Fibroblast of lung (primary cell): Measurements from ENCODE around the gene ZNF654.

Experiments used
- EZH2 ChIP-seq: IDR thresholded peaks from 2 replicates; pipeline ENCODE4 v1.5.1; 2012; ENCODE audit warnings: low read length, control low read depth, mild to moderate bottlenecking; ENCODE audit errors: missing control alignments
- TF ChIP-seq, protein P1 (sequence below), 2 donors: IDR thresholded peaks in 1 of 2; conservative IDR thresholded peaks in 1 of 2; 1 replicate in 1 of 2; 2 replicates in 1 of 2; pipeline ENCODE4 v1.5.1; 2011 to 2012; ENCODE audit warnings: low read length in 2 of 2, control low read depth in 1 of 2, inconsistent platforms in 1 of 2, low read depth in 1 of 2, mild to moderate bottlenecking in 1 of 2

DNA sequence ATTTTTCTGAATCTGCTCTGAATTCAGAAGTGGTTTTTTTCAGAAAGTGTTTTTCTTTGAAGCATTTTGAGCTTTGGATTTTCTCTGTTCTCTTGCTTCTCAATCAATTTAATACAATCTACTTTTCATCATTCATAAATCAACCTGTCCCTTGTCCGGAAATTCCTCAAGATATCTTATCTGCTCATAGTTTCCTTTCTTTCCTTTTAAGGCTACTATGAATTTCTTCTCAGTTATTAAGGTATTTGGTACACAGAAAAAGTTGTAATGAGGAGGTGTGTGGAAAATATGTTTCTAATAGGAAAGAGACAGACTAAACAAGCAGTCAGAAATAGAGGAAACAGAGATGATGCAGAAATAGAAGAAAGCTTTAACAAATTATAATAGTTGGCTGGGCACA is 14.6 kb upstream of the ZNF654 start:
- TF ChIP-seq, protein P1, sequence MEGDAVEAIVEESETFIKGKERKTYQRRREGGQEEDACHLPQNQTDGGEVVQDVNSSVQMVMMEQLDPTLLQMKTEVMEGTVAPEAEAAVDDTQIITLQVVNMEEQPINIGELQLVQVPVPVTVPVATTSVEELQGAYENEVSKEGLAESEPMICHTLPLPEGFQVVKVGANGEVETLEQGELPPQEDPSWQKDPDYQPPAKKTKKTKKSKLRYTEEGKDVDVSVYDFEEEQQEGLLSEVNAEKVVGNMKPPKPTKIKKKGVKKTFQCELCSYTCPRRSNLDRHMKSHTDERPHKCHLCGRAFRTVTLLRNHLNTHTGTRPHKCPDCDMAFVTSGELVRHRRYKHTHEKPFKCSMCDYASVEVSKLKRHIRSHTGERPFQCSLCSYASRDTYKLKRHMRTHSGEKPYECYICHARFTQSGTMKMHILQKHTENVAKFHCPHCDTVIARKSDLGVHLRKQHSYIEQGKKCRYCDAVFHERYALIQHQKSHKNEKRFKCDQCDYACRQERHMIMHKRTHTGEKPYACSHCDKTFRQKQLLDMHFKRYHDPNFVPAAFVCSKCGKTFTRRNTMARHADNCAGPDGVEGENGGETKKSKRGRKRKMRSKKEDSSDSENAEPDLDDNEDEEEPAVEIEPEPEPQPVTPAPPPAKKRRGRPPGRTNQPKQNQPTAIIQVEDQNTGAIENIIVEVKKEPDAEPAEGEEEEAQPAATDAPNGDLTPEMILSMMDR (conservative IDR thresholded peaks at IDR 0.05 in 1 of 2, IDR thresholded peaks at IDR 0.05 in 1 of 2; ENCODE audit: low read depth in 1 of 2, low read length in 2 of 2), result no peak
- TF ChIP-seq EZH2, result no peak
